Osteoblast (primary cell): Measurements from ENCODE around the gene ITGA3. TPM values are rescaled to one million over a fixed set of nuclear protein-coding genes. Genes with fewer than 3 reads are reported as not detected.

ENCODE experiments used
- DNase-seq: peaks from one replicate; pipeline ENCODE4 v3.0.0; 2011; ENCODE audit warnings: low spot score, mixed read lengths; ENCODE audit not compliant: insufficient read length; ENCODE audit errors: missing footprints
- H2AFZ ChIP-seq: 2 replicates; pipeline ENCODE4 v1.6.0; 2011; ENCODE audit warnings: mild to moderate bottlenecking, low read length
- H3K27ac ChIP-seq: 2 replicates; pipeline ENCODE4 v1.5.1; 2011; ENCODE audit warnings: mild to moderate bottlenecking, low read depth, low read length, moderate library complexity
- H3K27me3 ChIP-seq: 2 replicates; pipeline ENCODE4 v1.6.0; 2012; ENCODE audit warnings: mild to moderate bottlenecking, control low read depth, inconsistent platforms, low read length, moderate library complexity; ENCODE audit not compliant: insufficient read depth
- H3K36me3 ChIP-seq: 2 replicates; pipeline ENCODE4 v1.5.1; 2011; ENCODE audit warnings: mild to moderate bottlenecking, low read length, control low read depth, moderate library complexity; ENCODE audit not compliant: insufficient read depth
- H3K4me1 ChIP-seq: 2 replicates; pipeline ENCODE4 v1.5.1; 2011; ENCODE audit warnings: mild to moderate bottlenecking, low read length, control low read depth, moderate library complexity; ENCODE audit not compliant: insufficient read depth
- H3K4me2 ChIP-seq: 2 replicates; pipeline ENCODE4 v1.6.0; 2011; ENCODE audit warnings: mild to moderate bottlenecking, low read length; ENCODE audit not compliant: insufficient read depth
- H3K4me3 ChIP-seq: fragments of 200-600 bp; sonication (generic); 3 replicates; pipeline ENCODE4 v1.5.1; 2012; ENCODE audit warnings: mild to moderate bottlenecking, low read length, inconsistent platforms; ENCODE audit not compliant: insufficient read depth
- H3K79me2 ChIP-seq: 2 replicates; pipeline ENCODE4 v1.6.0; 2012; ENCODE audit warnings: mild to moderate bottlenecking, low read length, control low read depth, inconsistent platforms; ENCODE audit not compliant: insufficient read depth
- H3K9me3 ChIP-seq: 2 replicates; pipeline ENCODE4 v1.5.1; 2011; ENCODE audit warnings: low read depth, low read length, control low read depth
- H4K20me1 ChIP-seq: 2 replicates; pipeline ENCODE4 v1.6.0; 2012; ENCODE audit warnings: mild to moderate bottlenecking, low read length, control low read depth; ENCODE audit not compliant: insufficient read depth
- CTCF ChIP-seq: IDR thresholded peaks from 2 replicates; pipeline ENCODE4 v1.5.1; 2011; ENCODE audit warnings: mild to moderate bottlenecking, low read depth, low read length, moderate library complexity; ENCODE audit errors: extremely low read depth
- total RNA-seq: library from RNA; depleted of rRNA; stranded (reverse); fragments of >200 nt; gene quantifications from 2 replicates; pipeline ENCODE4 v1.2.3, GENCODE V29; 2012

Gene ITGA3
- total RNA-seq, 1 donor = 81.4 TPM

GRCh38 chr17:50109207-50109606, 53.3 kb downstream of the ITGA3 start:
- Histone ChIP-seq H3K4me3 (no peak overlapping the region), H3K27me3 (no peaks in the 10 kb centered on the region), H3K79me2 (no peaks in the 10 kb centered on the region), H4K20me1 (peaks cover 3% of the 10 kb centered on the region), H3K4me1 (peaks cover 10% of the 10 kb centered on the region), H3K4me2 (no peak overlapping the region), H3K36me3 (peaks cover 7% of the 10 kb centered on the region), H3K9me3 (no peaks in the 10 kb centered on the region), H2AFZ (no peak overlapping the region), H3K27ac (no peak overlapping the region)
- peak; percentile 18 for DNase-seq
- no peak for TF ChIP-seq CTCF

GRCh38 chr17:50109785-50110184, 53.9 kb downstream of the ITGA3 start:
- Histone ChIP-seq H3K9me3 (no peaks in the 10 kb centered on the region), H3K79me2 (no peaks in the 10 kb centered on the region)
- no peak for TF ChIP-seq CTCF

GRCh38 chr17:50110591-50111349, 54.9 kb downstream of the ITGA3 start:
- no peak for TF ChIP-seq CTCF
- H2AFZ ChIP-seq = no peak overlapping the region
- no peaks in the 10 kb centered on the region for H3K9me3 ChIP-seq
- H4K20me1 ChIP-seq = peaks cover 3% of the 10 kb centered on the region
- no peak overlapping the region for H3K27ac ChIP-seq
- H3K4me2 ChIP-seq = no peak overlapping the region
- no peak overlapping the region for H3K4me3 ChIP-seq
- no peaks in the 10 kb centered on the region for H3K27me3 ChIP-seq
- DNase-seq = peak; percentile 78
- no peaks in the 10 kb centered on the region for H3K79me2 ChIP-seq
- peaks cover 10% of the 10 kb centered on the region for H3K4me1 ChIP-seq
- H3K36me3 ChIP-seq = peaks cover 3% of the 10 kb centered on the region

More at GRCh38 chr17:50109785-50110184, 53.9 kb downstream of the ITGA3 start:
- Histone ChIP-seq H3K4me3 (no peak overlapping the region), H3K27ac (no peak overlapping the region), H3K4me2 (no peak overlapping the region), H3K4me1 (peaks cover 10% of the 10 kb centered on the region), H4K20me1 (peaks cover 3% of the 10 kb centered on the region), H3K27me3 (no peaks in the 10 kb centered on the region), H3K36me3 (peaks cover 7% of the 10 kb centered on the region), H2AFZ (no peak overlapping the region)
- DNase-seq = no peak
